HG02759 (cell line): ENCODE data around the gene TRMT1.
A peak's percentile ranks its signal among the peaks of the same experiment; 100 is the strongest.
"Not testable (repeated sequence)": the region's sequence is repeated elsewhere in the genome, so short reads cannot be mapped to it uniquely, and the experiment has no call there.

Source experiments
- ATAC-seq: cut with Tn5 transposase; IDR thresholded peaks from one replicate; pipeline ENCODE4 v1.9.1; 2021; ENCODE audit warnings: mild to moderate bottlenecking, moderate library complexity; ENCODE audit not compliant: unreplicated experiment

The TRMT1 gene

GRCh38 chr19:13150931-13151604 is 34.5 kb upstream of the TRMT1 start:
- no peak for ATAC-seq

DNA sequence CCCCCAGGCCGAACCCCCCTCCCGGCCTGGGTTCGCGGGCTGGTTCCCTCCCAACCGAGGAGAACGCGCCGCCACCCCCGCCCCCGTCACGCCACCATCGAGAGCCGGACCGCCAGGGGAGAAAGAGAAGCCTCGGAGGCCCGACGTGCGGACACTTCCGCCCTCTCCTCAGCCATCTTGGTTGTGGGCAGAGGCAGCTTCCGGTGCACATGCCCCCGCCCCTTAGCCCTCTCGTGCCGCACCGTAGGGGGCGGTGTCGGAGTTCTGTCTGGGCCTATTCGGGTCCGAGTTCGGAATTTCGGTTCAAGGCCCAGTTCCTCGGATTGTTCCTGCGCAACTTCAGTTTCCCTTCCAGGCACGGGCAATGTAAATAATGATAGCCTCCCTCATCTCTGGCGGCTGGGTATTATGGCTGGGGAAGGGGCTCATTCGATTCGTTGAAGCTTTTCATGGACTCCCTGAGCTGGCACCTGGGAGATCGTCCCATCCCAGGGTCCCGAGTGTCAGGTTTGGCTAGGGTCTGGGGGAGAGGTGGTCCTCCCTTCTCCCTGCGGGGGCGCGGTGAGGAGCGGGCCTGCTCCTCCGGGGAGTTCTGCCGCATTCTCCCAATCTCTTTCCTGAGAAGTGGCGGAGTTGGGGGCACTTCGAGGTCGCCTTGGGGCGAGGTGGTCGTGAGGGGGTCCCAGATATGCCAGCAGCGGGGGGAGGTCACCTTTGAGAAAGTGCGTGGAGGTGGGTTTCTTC is 33.8 kb upstream of the TRMT1 start, which contains the start of the genes IER2 and STX10:
Gene IER2 (plus strand): TSS at position 225 of the 744 bp plus-strand sequence. CDS start 2,776 bp downstream, outside the sequence.
Gene STX10 (minus strand): TSS at position 189 of the 744 bp plus-strand sequence. CDS start 202 bp downstream, outside the sequence.
- peak; percentile 34 for ATAC-seq

DNA sequence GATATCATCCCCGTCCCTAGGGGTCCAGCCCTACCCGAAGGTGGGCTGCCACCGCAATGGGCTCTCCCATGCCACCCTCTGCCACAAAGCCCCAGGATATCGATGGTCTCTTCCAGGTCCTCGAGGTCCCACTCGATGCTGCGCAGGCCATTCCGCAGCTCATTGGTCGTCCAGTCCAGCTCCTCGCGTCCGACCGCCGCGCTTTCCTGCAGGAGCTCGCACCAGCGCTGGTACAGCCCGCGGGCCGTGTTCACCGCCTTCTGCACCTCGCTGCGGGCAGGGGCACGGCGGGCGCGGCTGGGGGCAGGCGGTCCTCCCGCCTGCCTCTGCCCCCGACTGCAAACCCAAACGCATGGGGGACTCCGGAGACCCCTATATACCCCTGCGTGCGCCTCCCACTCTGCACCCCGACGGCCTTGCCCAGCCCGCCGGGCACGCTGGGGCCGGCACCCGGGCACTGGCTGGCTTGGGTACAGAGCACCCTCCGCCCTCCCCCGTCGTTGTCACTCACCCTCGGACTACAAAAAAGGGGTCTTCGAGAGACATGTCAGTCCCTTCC is 33.2 kb upstream of the TRMT1 start:
- peak; percentile 2 for ATAC-seq

DNA sequence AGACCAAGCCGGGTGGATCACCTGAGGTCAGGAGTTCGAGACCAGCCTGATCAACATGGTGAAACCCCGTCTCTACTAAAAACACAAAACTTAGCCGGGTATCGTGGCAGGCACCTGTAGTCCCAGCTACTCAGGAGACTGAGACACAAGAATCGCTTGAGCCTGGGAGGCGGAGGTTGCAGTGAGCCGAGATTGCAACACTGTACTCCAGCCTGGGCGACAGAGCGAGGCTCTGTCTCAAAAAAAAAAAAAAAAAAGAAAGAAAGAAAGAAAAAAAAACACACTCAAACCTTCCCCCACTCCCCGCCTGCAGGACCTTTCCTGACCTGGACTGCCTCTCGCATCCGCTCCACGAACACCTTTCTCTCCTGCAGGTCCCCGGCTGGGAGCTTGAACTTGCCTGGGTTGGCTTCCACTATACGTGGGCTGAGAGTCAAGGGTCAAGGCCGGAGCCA is 32.7 kb upstream of the TRMT1 start:
- ATAC-seq = not testable (repeated sequence)

- no peak for ATAC-seq
These were observed 30.4 kb upstream of the TRMT1 start for GRCh38 chr19:13146763-13147563.

DNA sequence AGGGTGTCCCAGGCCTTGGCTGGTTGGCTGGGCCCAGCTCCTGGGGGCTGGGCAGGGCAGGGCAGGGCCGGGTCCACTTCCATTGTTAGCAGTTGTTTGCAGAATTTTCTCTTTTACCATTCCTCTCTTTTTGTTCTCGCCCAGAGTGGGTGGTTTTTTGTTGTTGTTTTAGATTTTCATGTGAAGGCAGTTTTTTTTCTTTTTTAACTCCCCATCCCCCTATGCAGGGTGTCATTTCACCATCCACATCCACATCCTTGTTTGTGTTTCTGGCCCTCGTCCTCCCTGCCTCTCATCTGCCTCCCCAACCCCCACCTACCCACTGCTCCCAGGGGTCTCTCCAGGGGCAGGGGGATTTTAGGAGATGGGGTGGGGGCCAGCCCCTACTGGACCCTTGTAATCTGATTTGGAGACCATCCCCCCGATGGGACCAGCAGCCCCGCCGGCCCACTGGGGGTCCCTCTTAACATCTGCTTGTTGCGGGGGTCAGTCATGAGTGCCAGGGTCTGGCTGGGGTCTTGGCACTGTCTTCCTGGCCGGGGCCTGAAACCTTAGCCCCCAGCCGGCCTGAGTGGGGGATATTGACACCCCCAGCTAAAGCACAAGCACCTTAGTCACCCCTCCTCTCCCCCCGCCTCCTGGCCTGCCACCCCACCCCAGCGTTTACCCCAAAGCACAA is 23.2 kb upstream of the TRMT1 start:
- ATAC-seq = no peak

- no peak for ATAC-seq
These were observed 22.3 kb upstream of the TRMT1 start for GRCh38 chr19:13138916-13139198.

DNA sequence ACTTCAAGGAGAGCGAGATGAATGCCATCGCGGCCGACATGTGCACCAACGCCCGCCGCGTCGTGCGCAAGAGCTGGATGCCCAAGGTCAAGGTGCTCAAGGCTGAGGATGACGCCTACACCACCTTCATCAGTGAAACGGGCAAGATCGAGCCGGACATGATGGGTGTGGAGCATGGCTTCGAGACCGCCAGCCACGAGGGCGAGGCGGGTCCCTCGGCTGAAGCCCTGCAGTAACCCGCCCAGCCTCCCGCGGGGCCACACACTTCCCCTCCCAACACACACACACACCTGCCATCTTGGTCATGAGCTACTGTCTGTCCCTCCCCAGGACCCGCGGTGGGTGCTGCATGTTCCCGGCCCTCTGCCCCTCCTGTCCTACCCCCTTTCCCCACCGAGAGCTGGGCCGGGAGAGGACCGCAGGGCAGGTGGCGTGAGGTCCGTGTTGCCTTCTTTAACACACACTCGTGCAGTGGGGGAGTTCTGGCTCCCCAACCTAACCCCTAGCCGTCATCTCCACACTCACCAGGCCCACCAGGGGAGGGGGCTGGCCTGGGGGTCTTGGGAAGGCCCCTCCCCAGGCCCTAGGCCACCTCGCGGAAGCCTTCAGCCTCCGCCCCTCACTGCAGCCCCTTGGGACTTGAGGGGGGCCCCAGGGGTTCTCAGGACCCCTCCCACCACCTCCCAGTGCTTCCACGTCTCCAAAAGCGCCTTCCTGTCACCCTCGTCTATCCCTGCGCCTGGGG is 21.8 kb upstream of the TRMT1 start:
- ATAC-seq = no peak

DNA sequence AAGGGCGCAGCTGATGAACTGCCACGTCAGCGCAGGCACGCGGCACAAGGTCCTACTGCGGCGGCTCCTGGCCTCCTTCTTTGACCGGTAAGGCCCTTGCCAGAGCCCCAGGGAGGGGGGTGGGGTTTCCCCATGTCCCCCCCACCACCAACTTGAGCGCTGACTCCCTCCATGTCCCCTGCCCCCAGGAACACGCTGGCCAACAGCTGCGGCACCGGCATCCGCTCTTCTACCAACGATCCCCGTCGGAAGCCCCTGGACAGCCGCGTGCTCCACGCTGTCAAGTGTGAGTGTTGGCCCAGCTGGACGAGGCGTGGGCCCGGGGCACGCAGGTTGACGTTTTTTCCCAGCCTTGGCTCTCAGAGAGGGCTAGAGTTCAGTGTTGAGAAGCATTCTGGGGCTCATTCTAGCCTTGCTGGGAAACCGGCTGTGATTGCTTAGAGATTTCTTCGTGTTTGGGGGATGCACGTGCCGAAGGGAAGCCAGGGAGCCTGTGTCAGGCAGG is 20.8 kb upstream of the TRMT1 start:
- no peak for ATAC-seq

GRCh38 chr19:13135068-13136062 is 18.8 kb upstream of the TRMT1 start:
- no peak for ATAC-seq

GRCh38 chr19:13134626-13135025 is 18.1 kb upstream of the TRMT1 start:
- ATAC-seq = no peak

DNA sequence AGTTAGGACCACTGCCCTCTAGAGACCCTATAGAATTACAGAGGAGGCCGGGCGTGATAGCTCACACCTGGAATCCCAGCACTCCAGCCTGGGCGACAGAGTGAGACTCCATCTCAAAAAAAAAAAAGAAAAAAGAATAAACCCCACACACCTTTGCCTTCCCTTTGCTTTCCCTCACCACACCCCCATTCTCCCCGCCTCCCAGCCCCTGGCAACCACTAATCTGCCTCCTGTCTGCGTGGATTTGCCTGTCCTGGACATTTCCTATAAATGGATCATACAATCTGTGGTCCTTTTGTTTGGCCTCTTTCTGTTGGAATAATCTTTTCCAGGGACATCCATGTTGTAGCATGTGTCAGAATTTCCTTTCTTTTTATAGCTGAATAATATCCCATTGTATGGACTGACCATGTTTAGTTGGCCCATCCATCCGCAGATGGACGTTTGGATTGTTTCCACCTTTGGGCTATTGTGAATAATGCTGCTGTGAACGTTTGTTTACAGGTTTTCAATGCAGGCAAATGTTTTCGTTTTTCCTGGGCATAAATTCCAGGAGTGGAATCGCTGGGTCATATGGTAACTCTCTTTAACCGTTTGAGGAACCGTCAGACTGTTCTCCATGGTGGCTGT is 16.8 kb upstream of the TRMT1 start:
- no peak for ATAC-seq

GRCh38 chr19:13132471-13133180 is 16.1 kb upstream of the TRMT1 start:
- ATAC-seq = no peak

GRCh38 chr19:13130886-13131490 is 14.4 kb upstream of the TRMT1 start:
- ATAC-seq = no peak

DNA sequence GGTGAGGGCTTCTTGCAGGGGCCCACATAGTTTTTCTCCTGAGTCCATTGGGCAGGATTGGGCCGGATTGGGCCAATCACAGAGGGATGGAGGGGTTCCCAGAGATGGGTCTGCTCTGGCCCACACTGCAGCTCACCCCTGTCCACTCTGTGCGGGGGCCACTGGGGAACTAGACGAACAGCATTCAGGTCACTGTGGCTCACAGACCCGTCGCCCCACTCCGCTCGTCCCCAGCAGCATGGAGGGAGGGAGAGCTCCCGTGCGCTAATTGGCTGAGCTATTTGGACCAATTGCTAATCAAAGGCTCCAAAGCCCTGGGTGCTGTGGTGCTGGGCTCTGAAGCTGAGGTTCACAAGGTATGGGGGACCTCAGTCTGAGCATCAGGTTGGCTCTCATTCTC is 12.8 kb upstream of the TRMT1 start:
- no peak for ATAC-seq

DNA sequence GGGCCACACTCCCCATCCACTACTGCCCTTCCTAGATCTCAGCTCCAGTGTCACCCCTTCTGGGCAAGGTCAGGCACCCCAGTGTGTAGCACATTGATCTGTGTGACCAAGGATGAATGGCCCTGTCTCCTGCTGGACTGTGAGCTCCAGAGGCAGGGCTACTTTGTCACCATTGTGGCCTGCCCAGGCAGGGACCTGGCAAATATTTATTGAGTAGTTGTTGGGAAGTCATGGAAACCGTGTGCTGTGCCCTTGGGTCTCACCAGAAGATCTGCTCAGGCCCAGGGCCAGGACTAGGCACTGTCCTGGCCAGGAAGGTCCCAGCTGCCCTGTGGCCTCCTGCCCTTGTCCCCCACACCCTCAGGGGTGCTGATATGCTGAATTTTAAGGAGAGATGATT is 12.0 kb upstream of the TRMT1 start:
- ATAC-seq = no peak
